ENCODE data around the gene ZNF786. TPM values are rescaled to one million over a fixed set of nuclear protein-coding genes. Genes with fewer than 3 reads are reported as not detected.
"Not testable (repeated sequence)": the region's sequence is repeated elsewhere in the genome, so short reads cannot be mapped to it uniquely, and the experiment has no call there.

The ZNF786 gene
- total RNA-seq, 3 donors from 2014 or later, result 6.8 to 7.9 (median 7.3) TPM

- DNase-seq; H3K4me3 Mint-ChIP-seq; H3K36me3 Mint-ChIP-seq (ENCODE audit: insufficient read depth); H3K9me3 Mint-ChIP-seq; ATAC-seq; H3K27me3 Mint-ChIP-seq (ENCODE audit: low read depth): not testable (repeated sequence)
- peaks cover 25% of the 10 kb centered on the region for H3K4me1 Mint-ChIP-seq (ENCODE audit: low read depth)
Observed at GRCh38 chr7:149030439-149030838, 60.1 kb downstream of the ZNF786 start.

- Mint-ChIP-seq H3K4me1 (ENCODE audit: low read depth) (peaks cover 37% of the 10 kb centered on the region), H3K27me3 (ENCODE audit: low read depth) (no peaks in the 10 kb centered on the region), H3K9me3 (no peaks in the 10 kb centered on the region), H3K36me3 (ENCODE audit: insufficient read depth) (peaks cover 9% of the 10 kb centered on the region), H3K4me3 (peak within 1 kb of the TSS; percentile 97)
- DNase-seq (peak; percentile 100), ATAC-seq (peak; percentile 92 to 93)
Observed at GRCh38 chr7:149028346-149029109, 62.0 kb downstream of the ZNF786 start, which contains the start of gene PDIA4. Gene PDIA4 (minus strand): TSS chr7:149028505. CDS start chr7:149028408, 97 bp downstream.

- no peaks in the 10 kb centered on the region for H3K27me3 Mint-ChIP-seq (ENCODE audit: low read depth)
- H3K4me1 Mint-ChIP-seq (ENCODE audit: low read depth), result peaks cover 45% of the 10 kb centered on the region
- H3K36me3 Mint-ChIP-seq (ENCODE audit: insufficient read depth), result peaks cover 13% of the 10 kb centered on the region
- H3K9me3 Mint-ChIP-seq, result no peaks in the 10 kb centered on the region
- DNase-seq, result no peak
- H3K4me3 Mint-ChIP-seq, result peak overlapping the region; percentile 97
- ATAC-seq, result no peak
Observed at GRCh38 chr7:149027611-149028345, 62.7 kb downstream of the ZNF786 start.

- H3K27me3 Mint-ChIP-seq (ENCODE audit: low read depth), result no peaks in the 10 kb centered on the region
- H3K4me1 Mint-ChIP-seq (ENCODE audit: low read depth), result peaks cover 48% of the 10 kb centered on the region
- ATAC-seq (no peak), DNase-seq (no peak)
- H3K9me3 Mint-ChIP-seq, result no peaks in the 10 kb centered on the region
- H3K36me3 Mint-ChIP-seq (ENCODE audit: insufficient read depth), result peaks cover 19% of the 10 kb centered on the region
- H3K4me3 Mint-ChIP-seq, result peak overlapping the region; percentile 97
Observed at GRCh38 chr7:149027055-149027454, 63.5 kb downstream of the ZNF786 start.

- Mint-ChIP-seq H3K4me3 (no peak overlapping the region), H3K4me1 (ENCODE audit: low read depth) (peaks cover 46% of the 10 kb centered on the region), H3K27me3 (ENCODE audit: low read depth) (no peaks in the 10 kb centered on the region), H3K9me3 (no peaks in the 10 kb centered on the region), H3K36me3 (ENCODE audit: insufficient read depth) (peaks cover 36% of the 10 kb centered on the region)
- ATAC-seq (no peak), DNase-seq (no peak)
Observed at GRCh38 chr7:149023662-149024061, 66.9 kb downstream of the ZNF786 start.

GRCh38 chr7:149022756-149023360 is 67.7 kb downstream of the ZNF786 start:
- Mint-ChIP-seq H3K4me1 (ENCODE audit: low read depth) (peaks cover 46% of the 10 kb centered on the region), H3K27me3 (ENCODE audit: low read depth) (no peaks in the 10 kb centered on the region), H3K9me3 (no peaks in the 10 kb centered on the region), H3K36me3 (ENCODE audit: insufficient read depth) (peaks cover 36% of the 10 kb centered on the region), H3K4me3 (no peak overlapping the region)
- DNase-seq (no peak), ATAC-seq (no peak)

GRCh38 chr7:149021725-149022062 is 68.8 kb downstream of the ZNF786 start:
- H3K9me3 Mint-ChIP-seq, result no peaks in the 10 kb centered on the region
- no peak overlapping the region for H3K4me3 Mint-ChIP-seq
- H3K36me3 Mint-ChIP-seq (ENCODE audit: insufficient read depth), result peaks cover 39% of the 10 kb centered on the region
- ATAC-seq (no peak), DNase-seq (no peak)
- H3K27me3 Mint-ChIP-seq (ENCODE audit: low read depth), result no peaks in the 10 kb centered on the region
- peaks cover 38% of the 10 kb centered on the region for H3K4me1 Mint-ChIP-seq (ENCODE audit: low read depth)

GRCh38 chr7:149020483-149020882 is 70.0 kb downstream of the ZNF786 start:
- ATAC-seq (no peak), DNase-seq (no peak)
- Mint-ChIP-seq H3K4me1 (ENCODE audit: low read depth) (peaks cover 28% of the 10 kb centered on the region), H3K27me3 (ENCODE audit: low read depth) (no peaks in the 10 kb centered on the region), H3K4me3 (no peak overlapping the region), H3K36me3 (ENCODE audit: insufficient read depth) (peaks cover 39% of the 10 kb centered on the region), H3K9me3 (no peaks in the 10 kb centered on the region)

Other genes starting within 250 kb of the ZNF786 start
- gene EZH2, start 206.4 kb downstream of the ZNF786 start, total RNA-seq, result 100 to 1,000 TPM; 114 to 137 (median 123) TPM
- gene PDIA4, start 62.2 kb downstream of the ZNF786 start, total RNA-seq, result 100 to 1,000 TPM; 124 to 134 (median 131) TPM
- under 1 TPM; 0.43 to 0.61 (median 0.43) TPM for gene ZNF425, start 35.6 kb upstream of the ZNF786 start, total RNA-seq
- gene ZNF398, start 56.7 kb upstream of the ZNF786 start, total RNA-seq, result 10 to 100 TPM; 15.8 to 17.1 (median 16.3) TPM
- 10 to 100 TPM; 36.1 to 39.7 (median 38.3) TPM for gene ZNF282, start 104.8 kb upstream of the ZNF786 start, total RNA-seq
- gene ZNF212, start 148.9 kb upstream of the ZNF786 start, total RNA-seq, result 10 to 100 TPM; 19.3 to 22.4 (median 20.5) TPM
- gene ZNF783, start 171.5 kb upstream of the ZNF786 start, total RNA-seq, result 10 to 100 TPM; 24.0 to 28.5 (median 24.5) TPM